Loucy (cell line): ENCODE measurements around the gene TSSC4.

ENCODE experiments used
- H2AFZ ChIP-seq: fragments of 200-600 bp; sonication (generic); 2 replicates; pipeline ENCODE4 v1.6.0; 2016; ENCODE audit warnings: antibody characterized with exemption, mild to moderate bottlenecking, low read length, moderate library complexity
- H3F3A ChIP-seq: fragments of 200-600 bp; 2 replicates; pipeline ENCODE4 v1.6.0; 2016; ENCODE audit warnings: antibody characterized with exemption, low read depth, mild to moderate bottlenecking
- H3K27me3 ChIP-seq: fragments of 200-600 bp; sonication (generic); 2 replicates; pipeline ENCODE4 v1.6.1; 2014; ENCODE audit warnings: low read length, mild to moderate bottlenecking; ENCODE audit not compliant: insufficient read depth, poor library complexity, severe bottlenecking
- H3K36me3 ChIP-seq: fragments of 200-600 bp; sonication (generic); 2 replicates; pipeline ENCODE4 v1.6.1; 2016; ENCODE audit warnings: low read length; ENCODE audit not compliant: insufficient read depth
- H3K4me1 ChIP-seq: fragments of 200-600 bp; sonication (generic); 2 replicates; pipeline ENCODE4 v1.5.1; 2014; ENCODE audit warnings: low read length, mild to moderate bottlenecking; ENCODE audit not compliant: insufficient read depth, poor library complexity, severe bottlenecking
- H3K4me2 ChIP-seq: fragments of 200-600 bp; sonication (generic); 2 replicates; pipeline ENCODE4 v1.6.0; 2014; ENCODE audit warnings: antibody characterized with exemption, low read length, low read depth, mild to moderate bottlenecking; ENCODE audit not compliant: poor library complexity, severe bottlenecking
- H3K4me3 ChIP-seq: fragments of 200-600 bp; sonication (generic); 2 replicates; pipeline ENCODE4 v1.5.1; 2014; ENCODE audit warnings: low read length, mild to moderate bottlenecking, mixed read lengths; ENCODE audit not compliant: poor library complexity, severe bottlenecking
- H3K79me2 ChIP-seq: fragments of 200-600 bp; sonication (generic); 2 replicates; pipeline ENCODE4 v1.6.1; 2014; ENCODE audit warnings: low read length; ENCODE audit not compliant: insufficient read depth
- H3K9ac ChIP-seq: fragments of 200-600 bp; sonication (generic); 2 replicates; pipeline ENCODE4 v1.6.0; 2014; ENCODE audit warnings: mild to moderate bottlenecking, low read depth, low read length, moderate library complexity; ENCODE audit not compliant: poor library complexity, severe bottlenecking
- H3K9me2 ChIP-seq: fragments of 200-600 bp; sonication (generic); replicated peaks from 2 replicates; pipeline ENCODE4 v1.6.1; 2016; ENCODE audit warnings: low read depth, low read length, mixed read lengths
- H3K9me3 ChIP-seq: fragments of 200-600 bp; sonication (generic); 2 replicates; pipeline ENCODE4 v1.6.1; 2014; ENCODE audit warnings: mild to moderate bottlenecking, antibody characterized with exemption, low read length, low read depth; ENCODE audit not compliant: insufficient read depth
- H4K20me1 ChIP-seq: fragments of 200-600 bp; sonication (generic); 2 replicates; pipeline ENCODE4 v1.6.0; 2014; ENCODE audit warnings: antibody characterized with exemption, low read length, mild to moderate bottlenecking; ENCODE audit not compliant: insufficient read depth, poor library complexity, severe bottlenecking
- EZH2phosphoT487 ChIP-seq: fragments of 200-600 bp; IDR thresholded peaks from 2 replicates; pipeline ENCODE4 v1.6.1; 2018; ENCODE audit warnings: antibody characterized with exemption, mild to moderate bottlenecking, moderate library complexity, borderline replicate concordance
- TF ChIP-seq, protein P1 (sequence below): fragments of 200-600 bp; sonication (generic); conservative IDR thresholded peaks from 2 replicates; pipeline ENCODE4 v1.5.1; 2014; ENCODE audit warnings: mild to moderate bottlenecking, antibody characterized with exemption, low read length

The TSSC4 gene

GRCh38 chr11:2377511-2378443 is 22.8 kb upstream of the TSSC4 start:
- Histone ChIP-seq H3K27me3 (no peaks in the 10 kb centered on the region), H3K36me3 (no peaks in the 10 kb centered on the region), H3K9ac (peak overlapping the region; percentile 93), H4K20me1 (peaks cover 52% of the 10 kb centered on the region), H3F3A (no peaks in the 10 kb centered on the region), H3K4me2 (peak overlapping the region; percentile 97), H3K9me2 (no peaks in the 10 kb centered on the region), H3K9me3 (no peaks in the 10 kb centered on the region), H2AFZ (no peak overlapping the region), H3K4me1 (peaks cover 32% of the 10 kb centered on the region), H3K4me3 (peak overlapping the region; percentile 97), H3K79me2 (peaks cover 54% of the 10 kb centered on the region)
- TF ChIP-seq, protein P1, sequence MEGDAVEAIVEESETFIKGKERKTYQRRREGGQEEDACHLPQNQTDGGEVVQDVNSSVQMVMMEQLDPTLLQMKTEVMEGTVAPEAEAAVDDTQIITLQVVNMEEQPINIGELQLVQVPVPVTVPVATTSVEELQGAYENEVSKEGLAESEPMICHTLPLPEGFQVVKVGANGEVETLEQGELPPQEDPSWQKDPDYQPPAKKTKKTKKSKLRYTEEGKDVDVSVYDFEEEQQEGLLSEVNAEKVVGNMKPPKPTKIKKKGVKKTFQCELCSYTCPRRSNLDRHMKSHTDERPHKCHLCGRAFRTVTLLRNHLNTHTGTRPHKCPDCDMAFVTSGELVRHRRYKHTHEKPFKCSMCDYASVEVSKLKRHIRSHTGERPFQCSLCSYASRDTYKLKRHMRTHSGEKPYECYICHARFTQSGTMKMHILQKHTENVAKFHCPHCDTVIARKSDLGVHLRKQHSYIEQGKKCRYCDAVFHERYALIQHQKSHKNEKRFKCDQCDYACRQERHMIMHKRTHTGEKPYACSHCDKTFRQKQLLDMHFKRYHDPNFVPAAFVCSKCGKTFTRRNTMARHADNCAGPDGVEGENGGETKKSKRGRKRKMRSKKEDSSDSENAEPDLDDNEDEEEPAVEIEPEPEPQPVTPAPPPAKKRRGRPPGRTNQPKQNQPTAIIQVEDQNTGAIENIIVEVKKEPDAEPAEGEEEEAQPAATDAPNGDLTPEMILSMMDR, result no peak
- no peak for TF ChIP-seq EZH2phosphoT487

DNA sequence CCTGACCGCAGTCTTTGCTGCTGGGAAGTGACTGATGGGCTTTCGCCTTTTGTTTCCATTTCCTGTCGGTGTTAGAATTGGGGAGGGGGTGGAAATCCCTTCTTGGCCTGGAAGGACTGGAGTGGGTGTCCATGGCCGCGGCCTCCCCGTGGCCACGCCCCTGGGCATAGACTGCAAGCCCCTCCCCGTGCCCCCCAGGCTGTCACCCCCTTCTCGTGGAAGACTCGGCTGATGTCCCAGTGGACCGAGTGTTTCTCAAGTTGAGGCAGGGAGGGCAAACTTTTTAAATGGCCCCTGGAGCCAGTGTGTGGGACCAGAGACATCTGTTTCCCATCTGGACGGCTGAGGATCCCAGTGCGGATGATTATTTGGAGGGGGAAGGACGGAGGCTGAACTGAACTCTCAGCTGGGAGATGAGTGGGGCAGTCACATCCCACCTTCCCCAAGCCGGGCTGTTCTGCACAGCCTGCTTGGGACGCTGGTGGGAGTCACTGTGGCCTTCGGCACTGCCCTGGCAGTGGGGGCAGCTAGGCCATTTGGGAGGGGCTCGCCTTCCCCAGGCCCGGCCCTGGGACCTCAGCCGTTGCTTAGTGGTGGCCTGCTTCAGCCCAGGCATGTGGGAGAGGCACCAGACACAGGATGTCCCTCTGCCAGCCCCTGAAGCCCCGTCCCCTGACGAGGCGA is 21.9 kb upstream of the TSSC4 start:
- peaks cover 63% of the 10 kb centered on the region for H3K79me2 ChIP-seq
- H3K9ac ChIP-seq, result peak overlapping the region; percentile 93
- no peaks in the 10 kb centered on the region for H3K9me2 ChIP-seq
- no peaks in the 10 kb centered on the region for H3K27me3 ChIP-seq
- no peaks in the 10 kb centered on the region for H3F3A ChIP-seq
- H4K20me1 ChIP-seq, result peaks cover 61% of the 10 kb centered on the region
- TF ChIP-seq, protein P1, result no peak
- TF ChIP-seq EZH2phosphoT487, result no peak
- H3K4me1 ChIP-seq, result peaks cover 38% of the 10 kb centered on the region
- no peak overlapping the region for H2AFZ ChIP-seq
- H3K36me3 ChIP-seq, result no peaks in the 10 kb centered on the region
- peak overlapping the region; percentile 97 for H3K4me3 ChIP-seq
- H3K9me3 ChIP-seq, result no peaks in the 10 kb centered on the region
- H3K4me2 ChIP-seq, result peak overlapping the region; percentile 97

DNA sequence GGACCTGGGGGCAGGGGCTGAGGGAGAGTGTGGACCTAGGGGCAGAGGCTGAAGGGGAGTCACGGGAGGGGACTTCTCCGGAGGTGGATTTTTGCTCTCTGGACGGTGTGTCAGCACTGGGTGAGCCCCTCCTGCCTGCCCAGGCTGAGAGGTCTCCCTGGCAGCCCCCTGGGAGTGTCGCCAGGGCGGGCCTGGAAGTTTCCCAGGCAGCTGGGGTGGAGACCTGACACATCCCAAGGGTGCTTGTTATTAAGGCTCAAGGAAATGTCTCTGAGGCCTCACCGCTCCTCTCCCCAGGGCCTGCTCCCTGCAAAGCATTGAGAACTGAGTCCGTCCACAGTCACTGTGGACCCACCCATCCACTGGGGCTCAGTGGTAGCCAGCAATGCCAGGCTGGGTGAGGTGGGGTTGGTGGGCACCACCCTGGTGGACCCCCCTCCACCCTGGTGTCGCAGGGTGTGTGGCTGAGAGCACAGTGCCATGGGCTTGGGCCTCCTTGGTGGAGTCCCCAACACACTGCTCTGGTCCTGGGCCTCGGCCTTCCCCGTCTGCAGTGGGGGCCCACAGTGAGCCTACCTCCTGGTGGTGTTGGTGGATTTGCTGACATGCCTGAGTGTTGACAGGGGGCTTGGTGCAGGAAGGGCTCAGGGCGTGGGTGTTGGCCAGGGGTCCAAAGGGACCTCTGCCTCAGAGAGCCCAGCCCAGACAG is 20.9 kb upstream of the TSSC4 start:
- Histone ChIP-seq H2AFZ (no peak overlapping the region), H3K9ac (peak overlapping the region; percentile 16), H3K36me3 (no peaks in the 10 kb centered on the region), H3K79me2 (peaks cover 70% of the 10 kb centered on the region), H3K4me3 (peak overlapping the region; percentile 54), H3K9me2 (no peaks in the 10 kb centered on the region), H3K4me1 (peaks cover 42% of the 10 kb centered on the region), H3K27me3 (no peaks in the 10 kb centered on the region), H3F3A (no peaks in the 10 kb centered on the region), H3K9me3 (no peaks in the 10 kb centered on the region), H4K20me1 (peaks cover 68% of the 10 kb centered on the region), H3K4me2 (peak overlapping the region; percentile 65)
- TF ChIP-seq EZH2phosphoT487, result no peak
- TF ChIP-seq, protein P1, result no peak
